Activated T-cell treated with anti-CD3 and anti-CD28 coated beads for 1 hour (primary cell): Measurements from ENCODE around the gene GPD1.
"Not testable (repeated sequence)": the region's sequence is repeated elsewhere in the genome, so short reads cannot be mapped to it uniquely, and the experiment has no call there.

Source experiments
- DNase-seq: peaks from one replicate; pipeline ENCODE4 v3.0.0-alpha.2; 2020; ENCODE audit warnings: low read depth

GPD1 gene

DNA sequence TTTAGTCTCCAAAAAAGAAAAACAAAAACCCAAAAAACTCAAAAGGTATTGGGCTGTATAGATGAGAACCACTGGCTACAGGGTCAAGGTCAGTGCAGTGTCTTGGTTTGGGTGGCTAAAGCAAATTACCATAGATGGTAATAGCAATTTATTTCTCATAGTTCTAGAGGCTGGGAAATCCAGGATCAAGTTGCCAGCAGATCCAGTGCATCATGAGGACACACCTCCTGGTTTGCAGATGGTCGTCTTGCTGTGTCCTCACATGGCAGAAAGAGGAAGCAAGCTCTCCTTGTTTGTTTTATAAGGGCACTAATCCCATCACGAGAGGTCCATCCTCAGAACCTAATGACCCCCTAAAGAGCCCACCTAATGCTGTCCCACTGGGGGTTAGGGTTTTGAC, 19.4 kb downstream of the GPD1 start:
- no peak for DNase-seq

DNA sequence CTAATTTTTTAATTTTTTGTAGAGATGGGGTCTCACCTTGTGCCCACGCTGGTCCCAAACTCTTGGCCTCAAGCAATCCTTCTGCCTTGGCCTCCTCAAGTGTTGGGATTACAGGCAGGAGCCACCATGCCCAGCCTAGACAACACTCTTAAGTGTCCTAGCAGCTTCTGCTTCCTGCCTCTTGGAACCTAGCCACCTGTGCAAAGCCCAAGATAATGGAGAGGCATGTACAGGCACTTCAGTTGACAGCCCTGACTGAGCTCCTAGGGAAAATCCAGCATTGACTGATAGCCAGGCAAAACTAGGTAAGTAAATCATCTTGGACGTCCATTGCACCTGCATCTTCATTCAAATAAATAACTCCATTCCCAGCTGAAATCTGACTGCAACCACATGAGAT, 23.7 kb downstream of the GPD1 start:
- no peak for DNase-seq

DNA sequence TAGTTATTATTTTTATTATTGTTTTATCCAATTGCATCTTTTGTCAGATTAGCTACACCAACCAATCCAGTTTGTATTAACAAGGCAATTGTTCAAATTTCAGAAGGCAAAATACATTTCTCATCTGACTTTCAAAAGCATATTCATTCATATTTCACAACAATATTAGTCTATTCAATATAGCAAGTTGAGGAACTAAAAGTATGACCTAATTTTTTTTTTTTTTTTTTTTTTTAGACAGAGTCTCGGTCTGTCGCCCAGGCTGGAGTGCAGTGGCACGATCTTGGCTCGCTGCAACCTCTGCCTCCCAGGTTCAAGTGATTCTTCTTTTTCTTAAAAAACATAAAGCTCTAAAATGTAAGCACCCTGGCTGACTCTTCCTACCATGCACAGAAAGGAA, 25.5 kb downstream of the GPD1 start:
- no peak for DNase-seq

DNA sequence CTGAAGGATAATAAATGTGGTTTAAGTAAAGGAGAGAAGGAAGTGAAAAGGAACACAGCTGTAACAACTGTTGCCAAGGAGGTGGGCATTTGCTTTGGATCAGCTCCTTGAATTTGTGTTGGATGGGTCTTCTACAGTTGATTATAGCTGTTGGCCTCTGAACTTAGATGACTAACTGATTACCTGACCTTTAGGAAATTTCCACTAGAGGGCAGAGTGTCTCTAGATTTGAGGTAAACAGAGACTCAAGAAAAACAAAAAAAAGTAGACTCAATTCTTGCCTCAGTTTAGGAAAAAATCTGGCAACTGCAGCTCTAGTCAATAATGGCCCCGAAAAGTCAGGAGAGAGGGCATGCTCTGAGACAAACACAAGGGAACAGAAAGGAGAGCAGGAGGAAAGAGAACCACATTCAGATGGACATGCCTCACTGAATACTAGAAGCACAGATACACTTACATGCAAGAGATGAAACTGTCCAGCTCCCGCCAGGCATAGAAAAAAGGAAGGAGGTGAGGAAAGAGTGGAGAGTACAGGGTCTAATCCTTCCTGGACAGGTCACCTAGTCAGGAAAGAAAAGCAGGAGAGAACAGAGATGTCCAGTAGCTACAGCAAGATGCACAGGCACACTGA, 28.8 kb downstream of the GPD1 start:
- DNase-seq, result no peak

DNA sequence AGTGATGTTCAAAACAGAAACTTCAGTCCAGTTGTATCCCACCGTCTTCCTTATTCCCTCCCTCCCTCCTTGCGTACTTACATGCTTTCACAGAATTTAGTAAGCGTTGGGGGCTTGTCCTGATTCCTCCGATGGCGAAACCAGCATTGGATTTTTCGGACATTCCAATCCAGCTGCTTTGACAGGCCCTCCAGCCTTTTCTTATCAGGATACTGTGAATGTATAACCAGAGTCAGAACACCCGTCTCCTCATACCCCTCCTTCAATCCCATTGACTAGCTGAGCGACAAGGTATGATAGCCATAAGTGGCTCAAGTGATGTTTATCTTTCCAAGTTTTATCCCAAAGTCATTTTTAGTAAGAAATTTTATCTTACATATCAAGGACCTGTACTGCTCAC, 39.2 kb downstream of the GPD1 start:
- no peak for DNase-seq

DNA sequence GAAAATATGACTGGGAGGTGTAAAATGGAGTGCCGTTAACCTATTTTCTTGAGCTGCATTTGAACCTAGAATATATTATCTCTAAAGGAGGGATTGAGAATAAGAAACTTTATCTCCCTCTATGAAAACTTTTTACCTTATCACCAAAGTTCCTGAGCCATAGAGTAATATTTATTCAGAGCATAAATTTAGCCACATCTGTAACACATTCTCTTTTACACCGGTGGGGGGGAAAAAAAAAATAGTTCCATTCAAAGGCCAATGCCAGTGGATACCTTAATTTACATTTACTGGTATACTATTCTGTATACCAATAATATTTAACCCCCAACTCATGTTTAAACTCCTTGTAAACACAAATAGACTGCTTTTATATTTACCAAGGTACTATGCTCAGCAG, 41.6 kb downstream of the GPD1 start:
- no peak for DNase-seq

DNA sequence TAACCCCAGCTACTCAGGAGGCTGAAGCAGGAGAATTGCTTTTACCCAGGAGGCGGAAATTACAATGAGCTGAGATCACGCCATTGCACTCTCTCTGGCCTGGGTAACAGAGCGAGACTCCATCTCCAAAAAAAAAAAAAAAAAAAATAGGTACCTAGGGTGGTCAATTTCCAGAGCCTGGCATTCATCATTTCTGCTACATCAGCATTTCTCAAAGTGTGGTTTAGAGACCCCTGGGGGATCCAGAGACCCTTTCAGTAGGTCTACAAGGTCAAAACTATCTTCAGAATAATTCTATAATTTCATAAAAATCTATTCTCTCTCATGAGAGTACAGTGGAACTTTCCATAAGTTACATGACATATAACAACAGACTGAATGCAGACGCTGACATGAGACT, 43.5 kb downstream of the GPD1 start:
- no peak for DNase-seq

DNA sequence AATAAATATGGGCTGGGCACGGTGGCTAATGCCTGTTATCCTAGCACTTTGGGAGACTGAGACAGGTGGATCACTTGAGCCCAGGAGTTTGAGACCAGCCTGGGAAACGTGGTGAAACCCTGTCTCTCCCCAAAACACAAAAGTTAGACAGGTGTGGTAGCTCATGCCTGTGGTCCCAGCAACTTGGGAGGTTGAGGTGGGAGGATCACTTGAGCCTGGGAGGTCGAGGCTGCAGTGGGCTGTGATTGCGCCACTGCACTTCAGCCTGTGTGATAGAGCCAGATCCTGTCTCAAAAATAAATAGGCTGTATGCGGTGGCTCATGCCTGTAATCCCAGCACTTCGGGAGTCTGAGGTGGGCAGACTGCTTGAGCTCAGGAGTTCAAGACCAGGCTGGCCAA, 44.2 kb downstream of the GPD1 start:
- not testable (repeated sequence) for DNase-seq

DNA sequence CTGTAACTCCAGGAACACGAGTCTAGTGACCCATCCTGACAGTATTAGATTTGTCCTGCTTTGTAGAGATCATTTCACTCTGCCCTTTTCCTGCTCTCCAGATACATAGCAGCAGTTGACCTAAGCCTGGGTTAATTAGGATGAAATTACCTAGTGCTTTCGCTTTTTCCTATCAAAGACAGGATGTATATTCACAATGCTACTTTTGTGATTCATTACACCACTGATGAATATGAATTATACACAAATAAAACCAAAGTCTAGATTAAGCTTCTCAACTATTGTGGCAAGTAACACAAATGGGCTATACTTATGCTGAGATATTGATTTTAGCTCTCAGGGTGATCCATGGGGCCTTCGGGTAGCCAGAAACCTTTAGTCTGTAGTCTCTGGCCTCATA, 45.5 kb downstream of the GPD1 start:
- no peak for DNase-seq

DNA sequence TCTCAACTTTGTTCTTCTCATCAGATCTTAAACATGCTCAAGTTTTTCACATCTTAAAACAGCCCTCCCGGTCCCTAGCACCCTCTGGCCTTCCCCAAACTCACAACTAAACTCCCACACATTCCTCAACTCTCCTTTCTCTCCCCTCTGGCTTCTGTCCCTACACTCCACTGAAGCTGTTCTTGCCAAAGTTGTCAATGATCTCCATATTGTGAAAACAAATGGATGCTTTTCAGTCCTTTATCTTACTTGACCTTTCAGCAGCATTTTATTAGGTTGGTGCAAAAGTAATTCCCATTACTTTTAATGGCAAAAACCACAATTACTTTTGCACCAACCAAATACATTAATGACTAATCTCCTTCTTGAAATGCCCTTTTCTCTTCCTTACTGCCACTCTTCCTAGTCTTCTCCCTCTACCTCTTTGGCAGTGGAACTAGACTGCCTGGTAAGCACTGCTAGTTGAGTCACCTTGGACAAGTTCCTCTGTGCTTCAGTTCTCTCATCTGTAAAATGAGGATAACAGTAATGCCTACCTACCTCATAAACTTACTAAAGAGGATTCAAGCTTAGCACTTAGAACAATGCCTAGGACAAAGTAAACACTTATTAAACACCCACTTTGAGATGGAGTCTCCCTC, 47.4 kb downstream of the GPD1 start:
- no peak for DNase-seq

DNA sequence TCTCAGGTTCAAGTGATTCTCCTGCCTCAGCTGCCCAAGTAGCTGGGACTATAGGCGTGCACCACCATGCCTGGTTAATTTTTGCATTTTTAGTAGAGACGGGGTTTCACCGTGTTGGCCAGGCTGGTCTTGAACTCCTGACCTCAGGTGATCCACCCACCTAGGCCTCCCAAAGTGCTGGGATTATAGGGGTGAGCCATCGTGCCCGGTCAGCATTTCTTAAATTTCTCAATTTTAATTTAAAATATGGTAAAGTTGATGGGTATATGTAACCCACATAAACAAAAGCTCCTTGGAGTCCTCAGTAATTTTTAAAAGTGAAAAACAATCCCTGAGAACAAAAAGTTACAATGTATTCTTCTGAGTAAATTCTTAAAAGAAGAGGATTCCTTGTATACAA, 51.1 kb downstream of the GPD1 start:
- DNase-seq, result not testable (repeated sequence)

DNA sequence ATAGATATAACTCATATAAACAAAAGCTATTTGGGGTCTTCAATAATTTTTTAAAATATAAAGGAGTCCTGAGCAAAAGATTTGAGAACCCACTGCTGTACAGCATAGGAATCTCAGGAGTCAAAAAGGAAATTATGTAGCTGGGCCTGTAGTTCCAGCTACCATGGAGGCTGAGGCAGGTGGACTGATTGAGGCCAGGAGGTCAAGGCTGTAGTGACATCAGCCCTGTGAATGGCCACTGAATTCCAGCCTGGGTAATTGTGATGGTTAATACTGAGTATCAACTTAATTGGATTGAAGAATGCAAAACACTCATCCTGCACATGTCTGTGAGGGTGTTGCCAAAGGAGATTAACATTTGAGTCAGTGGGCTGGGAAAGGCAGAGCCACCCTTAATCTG, 52.8 kb downstream of the GPD1 start:
- no peak for DNase-seq

DNA sequence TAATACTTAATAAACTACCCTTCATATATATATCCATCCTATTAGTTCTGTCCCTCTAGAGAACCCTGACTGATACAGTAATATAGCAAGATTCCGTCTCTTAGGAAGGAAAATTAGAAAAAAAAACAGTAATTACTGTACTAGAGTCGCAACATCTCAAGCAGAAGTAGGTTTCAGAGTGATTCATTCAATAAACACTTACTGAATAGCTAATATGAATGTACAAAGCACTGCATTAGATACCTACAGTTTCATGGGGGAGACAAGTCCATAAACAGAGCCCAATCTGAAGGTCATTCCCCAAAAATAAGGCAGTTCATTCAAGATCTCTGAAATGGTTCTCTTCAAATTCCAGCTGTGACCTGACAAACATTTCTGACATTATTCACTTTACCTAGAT, 53.5 kb downstream of the GPD1 start:
- DNase-seq, result no peak

DNA sequence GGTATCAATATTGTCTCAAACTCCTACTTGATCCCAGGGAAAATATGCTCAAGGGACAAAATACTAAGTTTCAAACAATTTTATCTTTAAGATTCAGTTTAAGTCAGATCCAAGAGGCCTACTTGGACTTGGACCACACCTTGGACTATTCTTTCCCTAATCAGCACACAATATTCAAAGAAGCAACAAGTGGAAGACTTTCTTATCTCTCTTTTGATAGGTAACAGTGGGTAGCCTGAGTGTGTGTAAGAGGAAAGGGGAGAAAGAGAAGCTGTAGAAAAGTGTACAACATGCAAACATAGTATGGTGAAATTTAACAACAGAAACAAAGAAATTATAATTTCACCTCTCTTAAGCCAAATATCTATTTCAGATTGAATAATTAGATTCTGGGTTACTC, 56.8 kb downstream of the GPD1 start:
- no peak for DNase-seq
